ENCODE data around the gene RNF222. TPM values are rescaled to one million over a fixed set of nuclear protein-coding genes. Genes with fewer than 3 reads are reported as not detected.

Gene RNF222
- total RNA-seq, 1 donor from 2014 or later, result not detected

- H3K4me3 Mint-ChIP-seq (ENCODE audit: unreplicated experiment), result no peak overlapping the region
Measured at GRCh38 chr17:8357910-8358309, 39.7 kb downstream of the RNF222 start.

GRCh38 chr17:8354236-8354635 lies 43.4 kb downstream of the RNF222 start:
- Histone ChIP-seq H3K79me2 (ENCODE audit: insufficient read depth, low read length) (no peaks in the 10 kb centered on the region), H3K9ac (ENCODE audit: low read length) (no peak overlapping the region), H3K4me3 (ENCODE audit: insufficient read depth, low read depth, low read length) (no peak overlapping the region), H3K9me3 (ENCODE audit: insufficient read depth, low read depth, low read length) (no peaks in the 10 kb centered on the region), H3K27me3 (ENCODE audit: insufficient read depth, low read length) (no peaks in the 10 kb centered on the region), H4K20me1 (ENCODE audit: insufficient read depth, low read length) (no peaks in the 10 kb centered on the region), H3K4me2 (ENCODE audit: low read length) (no peak overlapping the region), H3K4me1 (ENCODE audit: insufficient read depth, low read length) (no peaks in the 10 kb centered on the region), H3K36me3 (ENCODE audit: insufficient read depth, low read length) (no peaks in the 10 kb centered on the region), H3K27ac (ENCODE audit: low read depth, low read length) (no peak overlapping the region), H2AFZ (ENCODE audit: low read depth, low read length) (no peak overlapping the region)
- Mint-ChIP-seq H3K27ac (ENCODE audit: unreplicated experiment) (no peak overlapping the region), H3K4me3 (ENCODE audit: unreplicated experiment) (no peak overlapping the region), H3K27me3 (ENCODE audit: low read depth, unreplicated experiment) (no peaks in the 10 kb centered on the region), H3K36me3 (ENCODE audit: low read depth, unreplicated experiment) (no peaks in the 10 kb centered on the region), H3K9me3 (ENCODE audit: unreplicated experiment) (no peaks in the 10 kb centered on the region), H3K4me1 (ENCODE audit: low read depth, unreplicated experiment) (peaks cover 4% of the 10 kb centered on the region)
- FAIRE-seq, result no peak
- no peak for TF ChIP-seq EZH2 (IDR thresholded peaks at IDR 0.05; ENCODE audit: insufficient read depth, low read length)
- no peak for TF ChIP-seq CTCF (IDR thresholded peaks at IDR 0.05; ENCODE audit: insufficient read depth, low read depth, low read length)
- DNase-seq (ENCODE audit: low read depth), result no peak

More at GRCh38 chr17:8357910-8358309, 39.7 kb downstream of the RNF222 start:
- FAIRE-seq (no peak), DNase-seq (ENCODE audit: low read depth) (no peak)
- Histone ChIP-seq H3K36me3 (ENCODE audit: insufficient read depth, low read length) (no peaks in the 10 kb centered on the region), H3K79me2 (ENCODE audit: insufficient read depth, low read length) (no peaks in the 10 kb centered on the region), H4K20me1 (ENCODE audit: insufficient read depth, low read length) (no peaks in the 10 kb centered on the region), H3K4me1 (ENCODE audit: insufficient read depth, low read length) (peaks cover 6% of the 10 kb centered on the region), H3K27ac (ENCODE audit: low read depth, low read length) (no peak overlapping the region), H3K9me3 (ENCODE audit: insufficient read depth, low read depth, low read length) (no peaks in the 10 kb centered on the region), H3K4me2 (ENCODE audit: low read length) (no peak overlapping the region), H3K4me3 (ENCODE audit: insufficient read depth, low read depth, low read length) (no peak overlapping the region), H3K9ac (ENCODE audit: low read length) (no peak overlapping the region), H2AFZ (ENCODE audit: low read depth, low read length) (no peak overlapping the region), H3K27me3 (ENCODE audit: insufficient read depth, low read length) (no peaks in the 10 kb centered on the region)
- TF ChIP-seq CTCF (IDR thresholded peaks at IDR 0.05; ENCODE audit: insufficient read depth, low read depth, low read length), result no peak
- no peak for TF ChIP-seq EZH2 (IDR thresholded peaks at IDR 0.05; ENCODE audit: insufficient read depth, low read length)
- peaks cover 30% of the 10 kb centered on the region for H3K4me1 Mint-ChIP-seq (ENCODE audit: low read depth, unreplicated experiment)
- no peaks in the 10 kb centered on the region for H3K9me3 Mint-ChIP-seq (ENCODE audit: unreplicated experiment)
- no peaks in the 10 kb centered on the region for H3K36me3 Mint-ChIP-seq (ENCODE audit: low read depth, unreplicated experiment)
- no peak overlapping the region for H3K27ac Mint-ChIP-seq (ENCODE audit: unreplicated experiment)
- no peaks in the 10 kb centered on the region for H3K27me3 Mint-ChIP-seq (ENCODE audit: low read depth, unreplicated experiment)

GRCh38 chr17:8353736-8354135 lies 43.9 kb downstream of the RNF222 start:
- Histone ChIP-seq H3K36me3 (ENCODE audit: insufficient read depth, low read length) (no peaks in the 10 kb centered on the region), H3K27ac (ENCODE audit: low read depth, low read length) (no peak overlapping the region), H3K4me2 (ENCODE audit: low read length) (no peak overlapping the region), H3K4me1 (ENCODE audit: insufficient read depth, low read length) (no peaks in the 10 kb centered on the region), H2AFZ (ENCODE audit: low read depth, low read length) (no peak overlapping the region), H3K4me3 (ENCODE audit: insufficient read depth, low read depth, low read length) (no peak overlapping the region), H3K79me2 (ENCODE audit: insufficient read depth, low read length) (no peaks in the 10 kb centered on the region), H3K27me3 (ENCODE audit: insufficient read depth, low read length) (no peaks in the 10 kb centered on the region), H4K20me1 (ENCODE audit: insufficient read depth, low read length) (no peaks in the 10 kb centered on the region), H3K9me3 (ENCODE audit: insufficient read depth, low read depth, low read length) (no peaks in the 10 kb centered on the region), H3K9ac (ENCODE audit: low read length) (no peak overlapping the region)
- Mint-ChIP-seq H3K27ac (ENCODE audit: unreplicated experiment) (no peak overlapping the region), H3K4me3 (ENCODE audit: unreplicated experiment) (no peak overlapping the region), H3K4me1 (ENCODE audit: low read depth, unreplicated experiment) (no peaks in the 10 kb centered on the region), H3K9me3 (ENCODE audit: unreplicated experiment) (no peaks in the 10 kb centered on the region), H3K27me3 (ENCODE audit: low read depth, unreplicated experiment) (no peaks in the 10 kb centered on the region), H3K36me3 (ENCODE audit: low read depth, unreplicated experiment) (no peaks in the 10 kb centered on the region)
- DNase-seq (ENCODE audit: low read depth), result no peak
- TF ChIP-seq EZH2 (IDR thresholded peaks at IDR 0.05; ENCODE audit: insufficient read depth, low read length), result no peak
- TF ChIP-seq CTCF (IDR thresholded peaks at IDR 0.05; ENCODE audit: insufficient read depth, low read depth, low read length), result no peak
- FAIRE-seq, result no peak
